GM10266 (cell line): ENCODE measurements around the gene ATP5PO.
"Not testable (repeated sequence)": the region's sequence is repeated elsewhere in the genome, so short reads cannot be mapped to it uniquely, and the experiment has no call there.

ENCODE experiments used
- DNase-seq: peaks from one replicate; pipeline ENCODE4 v3.0.0; 2012; ENCODE audit errors: extremely low spot score
- CTCF ChIP-seq: IDR thresholded peaks from 2 replicates; pipeline ENCODE4 v1.5.1; 2012; ENCODE audit warnings: mild to moderate bottlenecking, low read depth; ENCODE audit not compliant: control insufficient read depth, insufficient read depth; ENCODE audit errors: missing control alignments

ATP5PO gene

DNA sequence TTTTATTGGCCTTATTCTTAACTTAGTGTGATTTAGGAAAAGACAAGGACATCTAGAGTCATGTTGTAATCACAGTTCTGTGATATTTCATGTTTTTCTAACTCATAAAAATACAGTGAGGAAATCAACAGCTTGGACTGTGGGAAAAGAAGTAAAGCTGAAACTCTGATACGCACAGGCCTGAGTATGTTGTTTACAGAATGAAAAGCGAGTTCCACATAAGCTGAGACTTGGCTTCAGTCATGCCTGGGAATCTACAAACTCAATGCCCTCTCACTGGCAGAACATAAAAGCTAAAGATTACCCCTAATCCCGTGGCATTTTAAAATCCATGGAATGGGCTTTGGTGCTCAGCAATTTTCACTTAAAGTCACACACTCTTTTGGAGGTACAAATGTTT lies 23.6 kb upstream of the ATP5PO start:
- no peak for DNase-seq
- TF ChIP-seq CTCF = no peak

- TF ChIP-seq CTCF = no peak
- DNase-seq = no peak
Observed at GRCh38 chr21:33938381-33938780, 22.8 kb upstream of the ATP5PO start.

- TF ChIP-seq CTCF = no peak
- DNase-seq = no peak
Observed at GRCh38 chr21:33937931-33938339, 22.3 kb upstream of the ATP5PO start.

GRCh38 chr21:33937146-33937545 lies 21.5 kb upstream of the ATP5PO start:
- no peak for DNase-seq
- TF ChIP-seq CTCF = no peak

- TF ChIP-seq CTCF = no peak
- DNase-seq = no peak
Observed at GRCh38 chr21:33936301-33937038, 20.9 kb upstream of the ATP5PO start.

- TF ChIP-seq CTCF = no peak
- no peak for DNase-seq
Observed at GRCh38 chr21:33932731-33933130, 17.1 kb upstream of the ATP5PO start.

- no peak for DNase-seq
- no peak for TF ChIP-seq CTCF
Observed at GRCh38 chr21:33931799-33932390, 16.3 kb upstream of the ATP5PO start.

DNA sequence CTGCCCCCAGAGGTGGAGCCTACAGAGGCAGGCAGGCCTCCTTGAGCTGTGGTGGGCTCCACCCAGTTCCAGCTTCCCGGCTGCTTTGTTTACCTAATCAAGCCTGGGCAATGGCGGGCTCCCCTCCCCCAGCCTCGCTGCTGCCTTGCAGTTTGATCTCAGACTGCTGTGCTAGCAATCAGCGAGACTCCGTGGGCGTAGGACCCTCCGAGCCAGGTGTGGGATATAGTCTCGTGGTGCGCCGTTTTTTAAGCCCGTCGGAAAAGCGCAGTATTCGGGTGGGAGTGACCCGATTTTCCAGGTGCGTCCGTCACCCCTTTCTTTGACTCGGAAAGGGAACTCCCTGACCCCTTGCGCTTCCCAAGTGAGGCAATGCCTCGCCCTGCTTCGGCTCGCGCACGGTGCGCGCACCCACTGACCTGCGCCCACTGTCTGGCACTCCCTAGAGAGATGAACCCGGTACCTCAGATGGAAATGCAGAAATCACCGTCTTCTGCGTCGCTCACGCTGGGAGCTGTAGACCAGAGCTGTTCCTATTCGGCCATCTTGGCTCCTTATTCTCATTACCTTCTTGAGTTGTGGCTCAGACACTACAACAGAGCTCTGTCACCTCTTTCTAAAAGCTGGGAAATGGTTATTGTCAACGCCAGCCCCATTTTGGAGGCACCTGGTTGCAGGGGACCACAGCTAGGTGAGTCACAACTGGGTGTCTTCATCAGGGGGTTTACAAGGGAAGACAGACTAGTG lies 15.6 kb upstream of the ATP5PO start:
- not testable (repeated sequence) for DNase-seq

- not testable (repeated sequence) for DNase-seq
Observed at GRCh38 chr21:33926248-33926647, 10.6 kb upstream of the ATP5PO start.
